OCI-M1 (cell line): Measurements from ENCODE around the gene ZNF774.
"Not testable (repeated sequence)": the region's sequence is repeated elsewhere in the genome, so short reads cannot be mapped to it uniquely, and the experiment has no call there.

Experiments
- DNase-seq: peaks from one replicate; lab custom pipeline; 2025; lab: John Stamatoyannopoulos, UW

ZNF774 gene

DNA sequence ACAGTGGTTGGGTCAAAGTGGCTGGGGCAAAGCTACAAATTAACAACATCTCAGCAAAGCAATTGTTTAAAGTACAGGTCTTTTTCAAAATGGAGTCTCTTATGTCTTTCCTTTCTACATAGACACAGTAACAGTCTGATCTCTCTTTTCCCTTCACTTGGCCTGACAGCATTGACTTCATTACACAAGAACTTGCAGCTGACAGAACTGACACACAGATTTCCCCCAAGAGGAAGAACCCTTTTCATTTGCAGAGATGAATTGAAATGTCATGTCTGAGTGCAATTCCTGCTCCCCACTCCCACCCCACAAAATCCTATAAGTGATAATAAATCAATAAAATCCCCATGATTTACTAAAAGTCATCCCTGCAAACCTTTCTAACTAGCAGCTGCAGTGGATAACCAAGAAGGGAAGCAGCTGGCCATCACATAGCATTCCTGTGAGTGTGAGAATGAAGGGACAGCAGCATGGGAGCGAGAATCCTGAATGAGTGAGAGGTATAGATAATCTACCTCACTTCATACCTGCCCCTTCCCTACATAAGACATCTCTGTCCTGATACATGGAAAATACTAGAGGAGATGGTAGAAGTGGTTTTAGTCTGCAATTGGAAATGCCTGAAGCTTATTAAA, 4.5 kb upstream of the ZNF774 start:
- DNase-seq, result not testable (repeated sequence)

DNA sequence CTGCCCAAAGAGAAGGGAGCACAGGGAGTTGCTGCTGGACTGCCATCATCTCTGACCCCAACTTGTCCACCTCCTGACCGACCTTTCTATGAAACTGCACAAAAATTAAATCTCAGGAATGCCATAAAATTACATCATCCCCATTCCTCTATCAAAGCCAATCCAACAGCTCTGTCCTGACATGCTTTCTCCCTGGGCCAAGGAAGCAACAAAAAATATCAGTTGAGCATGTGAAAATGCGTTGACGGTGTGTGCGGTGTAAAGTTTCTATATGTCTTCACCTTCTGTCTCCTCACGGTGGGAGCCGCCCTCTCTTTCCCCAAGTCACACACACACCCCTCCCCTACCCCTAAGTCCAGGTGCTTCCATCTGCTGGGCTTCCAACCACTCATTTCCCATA, 3.6 kb upstream of the ZNF774 start:
- DNase-seq, result no peak

DNA sequence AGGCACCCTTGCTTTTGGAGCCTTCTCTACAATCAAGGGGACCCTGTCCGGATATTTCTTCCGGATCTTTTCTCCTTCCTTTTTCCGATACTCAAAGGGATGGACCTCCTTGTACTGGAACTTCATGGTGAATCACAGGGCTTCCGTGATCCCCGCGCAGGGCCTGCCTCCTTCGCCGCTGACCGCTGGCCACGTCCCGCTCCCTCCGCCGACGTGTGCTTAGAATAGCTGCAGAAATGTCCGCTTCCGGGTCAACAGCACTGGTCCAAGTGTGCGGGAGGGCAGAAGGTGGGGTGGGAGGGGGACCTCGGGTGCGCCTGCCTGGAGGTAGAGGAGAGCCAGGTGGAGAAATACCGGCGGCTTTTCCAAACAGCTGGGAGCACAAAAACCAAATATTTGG, 3.0 kb upstream of the ZNF774 start:
- DNase-seq, result no peak

DNA sequence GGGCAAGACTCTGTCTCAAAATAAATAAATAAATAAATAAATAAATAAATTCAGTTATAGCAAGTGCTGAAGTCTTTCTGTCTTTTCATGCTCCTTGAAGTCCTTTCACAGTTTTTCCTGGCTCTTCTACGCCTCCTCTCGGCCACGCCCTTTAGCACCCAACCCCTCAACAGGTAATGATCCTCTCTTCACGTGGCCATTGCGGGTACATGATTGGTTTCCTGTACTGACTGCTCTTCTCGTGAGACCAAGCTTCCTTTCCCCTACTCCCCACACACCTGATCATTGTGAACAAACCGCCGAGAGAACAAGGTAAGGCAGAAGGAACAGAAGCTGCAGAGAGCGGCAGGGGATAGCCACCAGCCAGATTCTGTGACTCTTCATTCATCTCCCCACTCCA, 2.3 kb upstream of the ZNF774 start:
- DNase-seq, result peak; percentile 5

- DNase-seq, result no peak
Observed at GRCh38 chr15:90351479-90352106, 491 bp upstream of the ZNF774 start.

GRCh38 chr15:90354986-90355385, 2.9 kb downstream of the ZNF774 start:
- DNase-seq, result no peak

DNA sequence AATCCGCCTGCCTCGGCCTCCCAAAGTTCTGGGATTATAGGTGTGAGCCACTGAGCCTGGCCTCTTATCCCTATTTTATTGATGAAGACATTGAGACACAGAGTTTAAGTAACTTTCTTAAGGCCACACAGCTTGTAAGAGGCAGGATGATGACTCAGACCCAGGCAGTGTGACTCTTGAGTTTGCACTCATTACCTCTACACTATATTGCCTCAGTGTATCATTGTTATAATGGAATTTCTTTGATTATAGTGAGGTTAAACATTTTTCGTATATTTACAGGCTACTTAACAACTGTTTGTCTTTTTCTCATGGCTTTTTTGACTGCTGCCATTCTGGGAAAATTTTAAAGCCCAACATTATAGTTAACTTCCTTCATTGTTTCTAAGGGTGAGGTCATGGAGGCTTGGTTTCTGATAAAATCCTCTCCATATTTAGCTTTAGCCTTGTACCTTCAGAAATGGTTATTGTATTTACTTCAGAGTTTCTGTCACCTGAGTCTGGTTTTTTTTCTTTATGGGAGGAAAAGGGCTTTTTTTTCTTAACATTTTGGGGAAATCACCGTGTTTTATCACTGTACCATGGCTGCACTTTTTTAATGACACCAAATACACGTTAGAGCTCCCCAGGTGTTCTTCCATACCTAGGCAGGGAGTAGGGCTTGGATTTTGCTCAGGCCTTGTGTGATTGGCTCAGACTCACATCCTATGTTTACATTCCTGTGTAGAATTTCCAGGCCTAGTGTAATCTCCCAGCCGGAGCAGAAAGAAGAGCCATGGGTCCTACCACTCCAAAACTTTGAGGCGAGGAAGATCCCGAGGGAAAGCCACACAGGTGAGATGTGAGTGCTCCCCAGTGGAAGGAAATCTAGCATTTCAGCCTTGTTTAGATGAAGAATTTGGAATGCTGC, 6.3 kb downstream of the ZNF774 start:
- peak; percentile 32 for DNase-seq

GRCh38 chr15:90360746-90361145, 8.7 kb downstream of the ZNF774 start:
- DNase-seq, result no peak

GRCh38 chr15:90362936-90363212, 10.8 kb downstream of the ZNF774 start:
- peak; percentile 26 for DNase-seq

- DNase-seq, result no peak
Observed at GRCh38 chr15:90364251-90364650, 12.2 kb downstream of the ZNF774 start.

DNA sequence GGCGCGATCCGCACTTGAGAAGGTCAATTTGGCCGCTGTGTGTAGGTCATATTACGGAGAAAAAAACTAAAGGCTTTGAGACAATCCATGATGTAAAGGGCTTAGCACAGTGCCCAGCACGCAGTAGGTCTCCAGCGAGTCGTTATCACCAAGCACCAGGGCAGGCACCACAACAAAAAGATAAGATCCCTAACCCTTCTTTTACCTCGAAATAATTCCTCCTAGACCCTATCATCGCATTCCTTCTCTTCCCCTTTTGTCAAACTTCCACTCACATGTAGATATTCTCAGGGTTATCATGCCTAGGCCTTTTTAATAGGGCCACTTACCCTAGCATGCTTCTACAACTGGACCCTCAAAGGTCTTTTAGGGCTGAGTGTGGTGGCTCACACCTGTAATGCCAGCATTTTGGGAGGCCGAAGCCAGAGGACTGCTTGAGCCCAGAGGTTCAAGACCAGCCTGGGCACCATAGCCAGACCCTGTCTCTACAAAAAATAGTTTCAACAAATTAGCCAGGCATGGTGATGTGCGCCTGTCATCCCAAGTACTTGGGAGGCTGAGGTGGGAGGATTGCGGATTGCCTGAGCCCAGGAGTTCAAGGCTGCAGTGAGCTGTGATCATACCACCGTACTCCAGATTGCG, 13.5 kb downstream of the ZNF774 start:
- DNase-seq, result peak; percentile 37

- DNase-seq, result no peak
Observed at GRCh38 chr15:90367576-90367975, 15.5 kb downstream of the ZNF774 start.

- no peak for DNase-seq
Observed at GRCh38 chr15:90375071-90375470, 23.0 kb downstream of the ZNF774 start.

- DNase-seq, result no peak
Observed at GRCh38 chr15:90376789-90377188, 24.7 kb downstream of the ZNF774 start.

DNA sequence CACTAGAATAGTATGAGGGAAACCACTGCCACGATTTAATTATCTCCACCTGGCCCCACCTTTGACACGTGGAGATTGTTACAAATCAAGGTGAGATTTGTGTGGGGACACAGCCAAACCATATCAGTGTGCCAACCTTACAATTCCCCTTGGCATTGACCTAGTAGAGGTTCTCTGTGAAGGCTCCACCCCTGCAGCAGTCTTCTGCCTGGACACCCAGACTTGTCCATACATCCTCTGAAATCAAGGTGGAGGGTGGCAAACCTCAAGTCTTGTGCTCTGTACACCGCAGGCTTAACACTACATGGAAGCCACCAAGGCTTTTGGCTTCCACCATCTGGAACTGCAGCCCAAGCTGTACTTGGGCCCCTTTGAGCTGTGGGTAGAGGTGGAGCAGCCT, 27.2 kb downstream of the ZNF774 start:
- no peak for DNase-seq

DNA sequence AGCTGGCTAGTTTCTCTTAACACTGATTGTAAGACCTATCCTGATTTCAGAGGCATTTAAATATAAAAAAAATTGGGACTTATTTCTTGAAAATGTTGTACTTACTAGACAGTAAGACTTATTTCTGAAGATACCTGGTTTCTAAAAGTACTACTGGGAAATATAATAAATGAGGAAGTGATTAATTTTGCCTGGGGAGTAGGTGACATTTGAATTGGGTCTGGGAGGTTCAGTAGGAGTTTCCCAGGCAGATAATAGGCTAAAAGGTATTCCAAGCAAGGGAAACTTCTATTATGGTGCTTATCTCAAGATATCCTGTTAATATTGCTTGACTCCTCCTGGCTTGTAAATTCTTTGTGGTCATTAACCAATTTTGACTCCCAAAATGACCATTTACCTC, 29.4 kb downstream of the ZNF774 start:
- DNase-seq, result no peak

DNA sequence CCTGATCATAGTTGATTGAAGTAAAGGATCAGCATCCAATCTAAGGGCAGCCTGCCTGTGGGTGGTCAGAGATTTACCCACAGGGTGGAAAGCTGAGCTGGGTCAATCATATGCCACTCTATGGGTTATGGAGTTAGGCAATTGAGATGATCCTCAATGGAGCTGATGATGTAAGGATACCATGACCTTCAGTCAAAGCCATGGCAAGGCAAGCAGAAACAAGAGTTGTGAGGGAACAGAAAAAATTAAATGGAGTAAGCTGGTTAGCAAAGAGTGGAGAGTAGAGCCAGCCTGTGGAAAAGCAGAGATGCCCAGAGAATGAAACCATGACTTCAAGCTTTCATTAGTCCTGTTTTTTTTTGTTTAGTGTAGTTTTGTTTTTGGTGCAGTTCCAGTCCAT, 30.2 kb downstream of the ZNF774 start:
- no peak for DNase-seq

- DNase-seq, result no peak
Observed at GRCh38 chr15:90386221-90386620, 34.1 kb downstream of the ZNF774 start.

DNA sequence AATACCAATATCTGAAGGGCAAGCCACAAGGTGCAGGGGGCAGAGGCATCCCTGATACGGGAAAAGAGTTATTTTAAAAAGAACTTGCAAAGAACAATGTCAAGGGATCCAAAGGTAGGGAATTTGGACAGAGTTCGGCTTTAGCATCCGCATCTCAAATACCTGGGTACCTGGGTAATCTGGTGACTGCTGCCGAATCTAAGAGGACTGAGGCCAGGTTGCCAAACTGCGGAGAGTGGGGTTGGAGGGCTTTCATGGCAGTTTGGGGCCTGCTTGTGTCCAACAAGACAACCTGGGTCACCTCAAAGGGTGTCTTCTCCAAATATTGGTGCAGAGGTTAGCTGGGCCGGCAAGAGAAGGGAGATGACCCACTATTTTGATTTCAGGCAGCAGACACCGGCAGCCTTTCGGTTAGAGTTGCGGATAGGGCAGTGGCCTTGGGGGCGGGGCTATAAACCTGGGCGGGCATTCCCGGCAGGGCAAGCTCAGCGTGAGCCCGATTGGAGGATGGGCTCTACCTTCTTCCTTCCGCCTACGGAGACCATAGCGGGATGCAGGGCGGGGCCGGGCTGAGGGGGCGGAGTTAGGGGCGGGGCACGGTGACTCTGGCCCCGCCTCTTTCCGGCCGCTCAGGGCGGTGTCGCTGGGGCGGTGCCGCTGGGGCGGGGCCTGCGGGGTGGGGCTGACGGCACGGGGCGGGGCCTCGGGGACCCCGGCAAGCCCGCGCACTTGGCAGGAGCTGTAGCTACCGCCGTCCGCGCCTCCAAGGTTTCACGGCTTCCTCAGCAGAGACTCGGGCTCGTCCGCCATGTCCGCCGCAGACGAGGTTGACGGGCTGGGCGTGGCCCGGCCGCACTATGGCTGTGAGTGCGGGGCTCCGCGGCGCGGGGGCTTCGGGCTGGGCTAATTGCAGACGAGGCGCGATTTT, 35.7 kb downstream of the ZNF774 start, which contains the start of gene IQGAP1:
TSS of gene IQGAP1 (plus strand) at position 709 of the 928 bp plus-strand sequence. CDS start at position 809, 100 bp downstream.
- DNase-seq, result peak; percentile 98

DNA sequence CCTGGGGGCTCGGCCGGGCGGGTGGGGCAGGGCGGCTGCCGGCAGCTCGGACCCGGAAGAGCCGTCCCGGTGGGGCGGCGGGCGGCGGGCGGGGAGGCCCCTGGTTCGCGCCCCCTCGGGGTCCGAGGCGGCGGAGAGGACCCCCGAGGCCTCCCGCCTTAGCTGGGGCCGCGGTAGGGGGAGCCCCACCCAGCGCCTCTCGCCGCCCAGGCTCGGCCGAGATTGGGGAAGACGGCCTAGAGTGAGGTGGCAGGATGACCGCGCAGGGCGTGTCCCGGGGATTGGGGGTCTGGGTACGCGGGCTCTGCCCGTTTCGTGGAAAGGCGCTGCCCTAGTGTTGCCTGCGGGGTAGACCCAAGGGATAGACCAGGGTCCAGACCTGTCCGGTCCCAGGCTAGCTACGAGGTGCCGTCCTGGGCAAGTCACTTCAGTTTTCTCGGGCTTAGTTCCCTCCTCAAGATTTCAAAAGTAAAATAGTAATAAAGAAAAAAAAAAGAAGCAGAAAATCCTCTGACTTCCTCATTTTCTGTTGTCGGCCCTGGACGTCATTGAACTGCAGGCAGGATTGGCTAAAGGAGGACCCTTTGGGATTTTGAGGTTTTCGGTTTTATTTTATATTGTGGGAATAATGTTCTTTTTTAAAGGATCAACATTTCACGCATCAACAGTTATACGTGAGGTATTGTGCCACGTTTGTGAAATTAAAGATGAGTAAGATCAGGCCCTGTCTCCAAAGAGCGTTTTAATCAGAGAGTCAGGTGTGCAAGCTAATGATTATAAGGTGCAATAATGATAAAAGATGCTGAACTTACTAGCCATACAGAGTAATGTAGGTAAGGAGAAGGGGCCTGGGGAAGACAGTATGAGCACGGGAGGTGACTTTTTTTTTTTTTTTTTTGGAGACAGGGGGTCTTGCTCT, 36.6 kb downstream of the ZNF774 start:
- DNase-seq, result peak; percentile 77
